HFF-Myc (cell line): Measurements from ENCODE around the gene ZNF675.
"Not testable (repeated sequence)": the region's sequence is repeated elsewhere in the genome, so short reads cannot be mapped to it uniquely, and the experiment has no call there.

Source experiments
- DNase-seq: peaks from one replicate; pipeline ENCODE4 v3.0.0-alpha.2; 2011; ENCODE audit warnings: low read depth; ENCODE audit errors: extremely low read depth
- H3K4me3 ChIP-seq: replicated peaks from 2 replicates; pipeline ENCODE4 v1.5.1; 2011; ENCODE audit warnings: low read depth, mild to moderate bottlenecking, control low read depth, low read length
- TF ChIP-seq, protein P1 (sequence below): IDR thresholded peaks from 2 replicates; pipeline ENCODE4 v1.5.1; 2012; ENCODE audit warnings: mild to moderate bottlenecking, low read depth, low read length, control low read depth; ENCODE audit errors: missing control alignments

Gene ZNF675

DNA sequence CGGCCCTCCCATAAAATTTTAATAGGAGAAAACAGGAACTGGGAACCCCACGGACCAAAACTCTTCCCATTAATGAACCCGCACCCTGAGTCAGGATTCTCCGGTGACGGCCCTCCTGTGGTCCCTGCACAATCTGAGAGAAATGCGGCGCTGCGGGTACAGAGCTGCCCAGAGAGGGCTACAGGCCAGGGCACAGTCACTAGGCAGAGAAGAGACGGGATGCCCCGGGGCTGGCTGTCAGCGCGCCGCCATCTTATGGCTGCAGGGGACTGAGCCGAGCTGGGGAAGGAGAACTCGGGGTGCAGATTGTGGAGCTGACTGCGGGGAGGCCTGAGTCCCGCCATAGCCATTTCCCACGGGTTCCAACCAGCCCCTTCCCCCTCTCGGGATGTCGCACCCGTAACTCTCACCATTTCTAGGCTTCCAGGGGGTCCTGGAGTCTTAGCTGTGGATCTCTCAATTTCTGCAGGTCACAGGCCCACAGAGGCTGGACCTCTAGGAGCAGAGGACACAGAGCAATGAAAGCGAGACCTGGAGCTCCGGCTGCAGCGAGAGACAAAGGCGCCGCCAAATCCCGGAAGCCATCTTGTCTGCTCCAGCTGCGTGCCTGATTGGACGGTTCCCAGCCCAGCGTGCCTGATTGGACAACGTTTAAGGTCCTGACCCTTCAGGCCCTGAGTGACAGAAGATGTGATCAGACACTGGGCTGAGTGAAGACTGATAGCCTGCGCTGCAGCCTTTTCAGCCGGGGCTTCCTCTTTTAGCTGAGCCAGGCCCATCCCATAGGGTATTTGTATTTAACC lies at the start of gene ZNF675:
TSS of gene ZNF675 (minus strand) at position 592 of the 803 bp plus-strand sequence. CDS start at position 413, 179 bp downstream.
- TF ChIP-seq, protein P1, sequence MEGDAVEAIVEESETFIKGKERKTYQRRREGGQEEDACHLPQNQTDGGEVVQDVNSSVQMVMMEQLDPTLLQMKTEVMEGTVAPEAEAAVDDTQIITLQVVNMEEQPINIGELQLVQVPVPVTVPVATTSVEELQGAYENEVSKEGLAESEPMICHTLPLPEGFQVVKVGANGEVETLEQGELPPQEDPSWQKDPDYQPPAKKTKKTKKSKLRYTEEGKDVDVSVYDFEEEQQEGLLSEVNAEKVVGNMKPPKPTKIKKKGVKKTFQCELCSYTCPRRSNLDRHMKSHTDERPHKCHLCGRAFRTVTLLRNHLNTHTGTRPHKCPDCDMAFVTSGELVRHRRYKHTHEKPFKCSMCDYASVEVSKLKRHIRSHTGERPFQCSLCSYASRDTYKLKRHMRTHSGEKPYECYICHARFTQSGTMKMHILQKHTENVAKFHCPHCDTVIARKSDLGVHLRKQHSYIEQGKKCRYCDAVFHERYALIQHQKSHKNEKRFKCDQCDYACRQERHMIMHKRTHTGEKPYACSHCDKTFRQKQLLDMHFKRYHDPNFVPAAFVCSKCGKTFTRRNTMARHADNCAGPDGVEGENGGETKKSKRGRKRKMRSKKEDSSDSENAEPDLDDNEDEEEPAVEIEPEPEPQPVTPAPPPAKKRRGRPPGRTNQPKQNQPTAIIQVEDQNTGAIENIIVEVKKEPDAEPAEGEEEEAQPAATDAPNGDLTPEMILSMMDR, result no peak
- DNase-seq, result peak; percentile 80

DNA sequence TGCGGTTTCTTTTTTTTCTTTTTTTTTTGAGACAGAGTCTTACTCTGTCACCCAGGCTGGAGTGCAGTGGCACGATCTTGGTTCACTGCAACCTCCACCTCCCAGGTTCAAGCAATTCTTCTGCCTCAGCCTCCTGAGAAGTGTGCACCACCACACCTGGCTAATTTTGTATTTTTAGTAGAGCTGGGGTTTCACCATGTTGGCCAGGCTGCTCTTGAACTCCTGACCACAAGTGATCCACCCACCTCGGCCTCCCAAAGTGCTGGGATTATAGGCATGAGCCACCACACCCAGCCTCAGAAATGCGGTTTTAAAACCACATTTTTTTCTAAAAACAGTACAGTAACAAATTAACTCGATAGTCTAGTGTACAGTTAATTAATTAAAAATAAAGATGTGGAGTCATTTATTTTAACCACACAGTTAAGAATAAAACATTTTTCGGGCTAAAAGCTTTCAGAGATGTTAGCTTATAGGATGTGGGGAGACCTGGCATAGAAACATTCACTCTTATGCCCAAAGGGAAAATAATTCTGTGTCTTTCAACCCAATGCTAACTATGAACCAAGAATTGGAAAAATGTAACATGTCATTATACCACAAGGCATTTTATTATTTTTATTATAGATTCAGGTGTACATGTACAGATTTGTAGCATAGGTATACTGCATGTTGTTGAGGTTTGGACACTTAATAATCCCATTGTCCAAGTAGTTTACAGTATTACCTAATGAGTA lies 43.9 kb upstream of the ZNF675 start:
- H3K4me3 ChIP-seq, DNase-seq: not testable (repeated sequence)

More for the DNA sequence above, at the start of gene ZNF675:
- peak within 1 kb of the TSS; percentile 76 for H3K4me3 ChIP-seq

DNA sequence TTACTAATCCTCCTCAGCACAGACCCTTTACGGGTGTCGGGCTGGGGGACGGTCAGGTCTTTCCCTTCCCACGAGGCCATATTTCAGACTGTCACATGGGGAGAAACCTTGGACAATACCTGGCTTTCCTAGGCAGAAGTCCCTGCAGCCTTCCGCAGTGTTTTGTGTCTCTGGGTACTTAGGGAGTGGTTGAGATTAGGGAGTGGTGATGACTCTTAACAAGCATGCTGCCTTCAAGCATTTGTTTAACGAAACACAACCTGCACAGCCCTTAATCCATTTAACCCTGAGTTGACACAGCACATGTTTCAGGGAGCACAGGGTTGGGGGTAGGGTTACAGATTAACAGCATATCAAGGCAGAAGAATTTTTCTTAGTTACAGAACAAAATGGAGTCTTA lies 37.1 kb upstream of the ZNF675 start:
- H3K4me3 ChIP-seq, DNase-seq: not testable (repeated sequence)

DNA sequence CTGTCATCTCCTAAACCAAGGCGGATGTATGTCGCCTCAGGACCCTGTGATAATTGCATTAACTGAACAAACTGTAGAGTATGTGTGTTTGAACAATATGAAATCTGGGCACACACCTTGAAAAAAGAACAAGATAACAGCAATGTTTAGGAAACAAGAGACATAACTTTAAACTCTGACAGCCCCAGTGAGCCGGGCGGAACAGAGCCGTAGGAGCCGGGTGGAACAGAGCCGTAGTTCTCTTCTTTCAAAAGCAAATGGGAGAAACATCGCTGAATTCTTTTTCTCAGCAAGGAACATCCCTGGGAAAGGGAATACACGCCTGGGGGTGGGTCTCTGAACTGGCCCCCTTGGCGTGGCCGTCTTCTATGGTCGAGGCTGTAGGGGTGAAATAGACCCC lies 31.8 kb upstream of the ZNF675 start:
- TF ChIP-seq, protein P1, result no peak
- no peak overlapping the region for H3K4me3 ChIP-seq
- DNase-seq, result no peak

DNA sequence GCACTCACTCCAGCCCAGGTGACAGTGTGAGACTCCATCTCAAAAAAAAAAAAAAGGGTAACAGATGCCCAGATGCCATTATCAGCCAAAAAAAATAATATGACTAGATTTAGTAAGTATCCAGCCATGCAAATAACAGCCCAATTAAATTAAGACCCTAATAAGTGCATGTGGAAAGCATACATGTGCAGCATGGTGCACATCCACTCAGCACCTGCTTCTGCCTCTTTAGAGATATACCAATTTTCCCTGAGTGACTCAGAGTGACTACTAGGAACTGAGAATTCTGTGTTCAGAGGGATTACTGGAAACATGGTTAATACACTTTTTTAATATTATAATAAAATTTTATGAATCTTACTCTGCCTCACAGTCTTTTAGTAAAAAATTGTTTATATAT lies 29.8 kb upstream of the ZNF675 start:
- no peak for DNase-seq
- H3K4me3 ChIP-seq, result no peak overlapping the region
- TF ChIP-seq, protein P1, result no peak

DNA sequence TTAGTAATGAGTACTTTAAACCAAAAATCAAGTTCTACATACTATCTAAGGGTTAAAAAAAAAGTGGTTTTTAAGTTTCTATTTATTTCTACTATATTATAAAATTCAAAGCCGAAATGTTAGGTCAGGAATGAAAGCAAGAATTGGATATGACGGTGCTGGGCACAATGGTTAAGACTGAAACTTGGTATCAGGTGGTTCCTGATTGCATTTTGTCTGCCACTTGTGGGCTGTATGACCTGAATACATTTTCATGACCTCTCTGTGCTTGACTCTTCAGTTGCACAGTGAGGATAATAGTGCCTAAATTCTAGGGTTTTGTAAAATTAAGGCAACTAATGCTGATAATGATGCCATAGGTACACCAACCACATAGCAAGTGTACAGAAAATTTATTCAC lies 22.3 kb upstream of the ZNF675 start:
- TF ChIP-seq, protein P1, result no peak
- DNase-seq, result no peak
- no peak overlapping the region for H3K4me3 ChIP-seq

DNA sequence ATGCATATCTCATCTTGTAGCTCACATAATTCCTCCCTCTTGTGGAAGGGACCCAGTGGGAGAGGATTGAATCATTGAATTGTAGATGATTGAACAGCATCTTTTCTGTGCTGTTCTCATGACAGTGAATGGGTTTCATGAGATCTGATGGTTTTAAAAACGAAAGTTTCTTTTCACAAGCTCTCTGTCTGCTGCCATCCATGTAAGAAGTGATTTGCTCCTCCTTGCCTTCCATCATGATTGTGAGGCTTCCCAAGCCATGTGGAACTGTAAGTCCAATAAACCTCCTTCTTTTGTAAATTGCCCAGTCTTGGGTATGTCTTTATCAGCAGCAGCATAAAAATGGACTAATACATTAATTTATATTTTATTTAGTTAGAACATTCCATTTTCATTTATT lies 19.6 kb upstream of the ZNF675 start:
- TF ChIP-seq, protein P1, result no peak
- H3K4me3 ChIP-seq, result no peak overlapping the region
- DNase-seq, result no peak

DNA sequence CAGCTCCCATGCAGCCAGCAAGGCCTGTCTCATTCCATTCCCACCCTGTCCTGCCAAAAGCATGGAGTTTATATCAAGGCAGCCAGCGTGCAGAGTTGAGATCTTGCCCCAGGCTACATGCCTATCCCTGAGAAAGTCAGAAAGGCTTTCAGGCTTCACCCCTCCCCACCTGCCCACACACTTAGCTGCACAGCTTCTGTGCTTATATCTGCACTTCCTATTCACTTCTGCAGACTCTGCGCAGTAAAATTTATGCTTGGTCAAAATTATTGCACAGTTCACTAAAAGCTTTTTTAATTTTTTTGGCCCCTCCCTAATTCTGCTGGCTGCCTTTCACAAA lies 12.5 kb upstream of the ZNF675 start:
- H3K4me3 ChIP-seq, result no peak overlapping the region
- TF ChIP-seq, protein P1, result no peak
- no peak for DNase-seq
